GM21390 (cell line): ENCODE data around the gene CDIP1.
"Not testable (repeated sequence)": the region's sequence is repeated elsewhere in the genome, so short reads cannot be mapped to it uniquely, and the experiment has no call there.

Experiments
- ATAC-seq: cut with Tn5 transposase; IDR thresholded peaks from one replicate; pipeline ENCODE4 v1.9.1; 2021; ENCODE audit not compliant: unreplicated experiment

CDIP1 gene

DNA sequence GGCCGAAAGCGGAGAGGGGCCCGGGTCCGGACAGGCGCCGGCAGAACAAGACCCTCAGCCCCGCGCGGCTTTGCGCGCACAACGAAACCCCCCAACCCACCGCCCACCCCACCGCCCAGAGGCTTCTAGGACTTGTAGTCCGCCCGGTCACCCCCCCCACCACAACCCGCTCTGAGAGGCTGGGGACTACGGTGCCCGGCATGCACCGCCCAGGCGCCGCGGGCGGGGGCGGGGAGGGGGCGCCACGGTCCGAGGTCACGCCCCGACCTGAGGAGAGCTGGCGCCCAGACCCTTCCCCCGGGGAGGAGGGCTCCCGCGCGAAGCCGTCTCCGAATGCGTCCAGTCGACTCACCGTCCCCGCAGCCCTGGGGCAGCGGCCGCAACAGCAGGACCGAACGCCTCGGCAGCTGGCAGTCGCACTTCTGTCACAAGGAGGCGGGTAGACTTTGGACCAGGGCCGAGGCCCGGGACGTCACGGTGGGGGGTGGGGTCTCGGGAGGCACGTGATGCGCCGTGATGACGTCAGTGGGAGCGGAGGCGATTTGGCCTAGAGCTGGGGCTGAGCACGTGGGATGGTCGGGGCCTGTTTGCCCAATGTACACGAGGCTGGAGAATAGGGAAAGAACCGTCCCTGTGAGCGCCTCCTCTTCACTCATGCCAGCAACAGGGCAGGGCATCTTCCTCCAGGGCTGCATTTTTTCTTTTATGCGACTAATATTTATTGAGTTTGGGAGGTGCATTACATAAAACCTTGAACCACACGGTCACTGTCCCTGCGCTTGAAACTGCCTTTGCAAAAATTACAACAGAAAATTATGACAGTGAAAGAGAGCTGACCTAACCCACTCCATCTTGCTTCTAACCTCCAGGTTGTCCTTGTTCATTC is at the start of gene CDIP1:
TSS of gene CDIP1 (minus strand) at position 424 of the 886 bp plus-strand sequence. CDS start 24,643 bp downstream, outside the sequence.
- peak; percentile 82 for ATAC-seq

- no peak for ATAC-seq
These were observed 47.7 kb upstream of the CDIP1 start for GRCh38 chr16:4586291-4586690.

DNA sequence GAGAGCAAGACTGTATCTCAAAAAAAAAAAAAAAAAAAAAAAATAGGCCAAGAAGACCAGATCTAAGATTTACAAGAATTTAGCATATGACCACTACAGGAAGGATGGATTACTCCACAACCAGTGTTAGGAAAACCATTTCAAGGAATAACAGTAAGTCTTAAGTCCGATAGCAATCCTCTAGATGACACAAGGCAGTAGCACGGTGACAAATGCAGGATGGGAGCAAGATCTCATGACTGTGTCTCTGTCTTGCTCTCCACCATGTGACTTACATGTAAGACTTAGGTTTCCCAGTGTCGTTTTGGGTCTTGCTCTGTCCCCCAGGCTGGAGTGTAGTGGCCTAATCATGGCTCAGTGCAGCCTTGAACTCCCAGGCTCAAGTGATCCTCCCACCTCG is 45.3 kb upstream of the CDIP1 start:
- no peak for ATAC-seq

GRCh38 chr16:4580250-4580649 is 41.7 kb upstream of the CDIP1 start:
- ATAC-seq: no peak

- ATAC-seq: no peak
These were observed 40.5 kb upstream of the CDIP1 start for GRCh38 chr16:4578961-4579530.

DNA sequence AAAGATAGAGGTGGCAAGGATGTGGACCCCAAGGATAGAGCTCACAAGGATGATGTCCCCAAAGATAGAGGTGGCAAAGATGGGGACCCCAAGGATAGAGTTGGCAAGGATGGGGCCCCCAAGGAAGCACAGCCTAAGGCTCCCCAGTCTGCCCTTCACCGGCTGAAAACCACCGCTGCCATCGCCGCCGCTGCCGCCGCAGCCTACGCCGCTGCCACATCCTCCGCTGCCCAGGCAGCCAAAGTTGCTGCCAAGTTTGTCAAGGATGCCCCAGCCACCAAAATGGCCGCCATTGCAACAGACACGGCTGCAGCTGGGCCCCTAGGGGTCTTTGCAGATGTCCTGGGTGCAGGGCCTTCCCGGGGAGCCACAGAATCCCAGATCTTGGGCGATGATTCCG is 37.4 kb upstream of the CDIP1 start:
- no peak for ATAC-seq

GRCh38 chr16:4574919-4575705 is 36.5 kb upstream of the CDIP1 start:
- ATAC-seq: no peak

GRCh38 chr16:4573926-4574325 is 35.4 kb upstream of the CDIP1 start:
- not testable (repeated sequence) for ATAC-seq

DNA sequence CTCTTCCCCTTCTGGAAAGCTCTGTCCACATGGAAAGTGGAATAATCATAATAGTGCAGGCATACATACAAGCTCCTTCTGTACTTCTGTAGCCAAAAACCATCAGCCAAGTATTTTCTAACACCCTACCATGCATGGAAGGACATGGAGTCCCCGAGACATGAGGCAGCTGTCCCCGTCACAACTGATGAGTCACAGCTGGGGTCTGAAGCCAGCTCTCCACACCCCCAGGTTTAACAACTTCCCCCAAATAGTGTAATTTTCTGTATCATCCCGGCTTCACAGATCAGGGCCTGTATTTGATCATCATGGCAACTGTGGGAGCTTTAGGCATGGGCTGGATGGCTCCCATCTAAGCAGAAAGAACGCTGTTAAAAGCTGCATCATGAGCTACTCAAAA is 34.1 kb upstream of the CDIP1 start:
- no peak for ATAC-seq

- no peak for ATAC-seq
These were observed 32.2 kb upstream of the CDIP1 start for GRCh38 chr16:4570688-4571321.

DNA sequence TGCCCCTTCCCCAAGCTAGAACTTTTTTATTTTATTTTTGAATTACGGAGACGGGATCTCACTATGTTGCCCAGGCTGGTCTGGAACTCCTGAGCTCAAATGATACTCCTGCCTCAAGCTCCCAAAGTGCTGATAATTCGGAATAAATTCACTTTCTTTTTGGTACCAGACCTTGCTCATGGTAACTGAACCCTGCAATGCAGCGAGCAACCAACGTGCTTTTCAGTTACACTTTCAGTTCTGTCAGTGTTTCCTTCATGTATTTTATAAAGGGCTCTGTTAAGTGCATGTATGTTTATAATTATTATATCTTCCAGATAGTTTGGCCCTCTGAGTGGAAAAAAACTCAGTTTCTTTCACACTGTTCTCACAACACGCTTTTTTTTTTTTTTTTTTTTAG is 31.5 kb upstream of the CDIP1 start:
- ATAC-seq: no peak

DNA sequence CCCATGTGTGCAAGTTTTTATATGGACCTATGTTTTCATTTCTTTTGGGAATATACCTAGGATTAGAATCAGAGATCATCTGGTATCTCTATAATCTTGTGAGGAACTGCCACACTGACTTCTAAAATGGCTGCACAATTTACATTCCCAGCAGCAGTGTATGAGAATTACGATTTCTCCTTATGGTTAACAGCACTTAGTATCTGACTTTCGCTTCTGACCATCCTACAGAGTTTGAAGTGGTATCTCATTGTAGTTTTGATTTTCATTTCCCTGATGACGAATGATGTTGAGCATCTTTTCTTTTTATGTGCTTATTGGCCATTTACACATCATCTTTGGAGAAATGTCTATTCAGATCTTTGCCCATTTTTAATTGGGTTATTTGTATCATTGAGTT is 27.6 kb upstream of the CDIP1 start:
- ATAC-seq: no peak

DNA sequence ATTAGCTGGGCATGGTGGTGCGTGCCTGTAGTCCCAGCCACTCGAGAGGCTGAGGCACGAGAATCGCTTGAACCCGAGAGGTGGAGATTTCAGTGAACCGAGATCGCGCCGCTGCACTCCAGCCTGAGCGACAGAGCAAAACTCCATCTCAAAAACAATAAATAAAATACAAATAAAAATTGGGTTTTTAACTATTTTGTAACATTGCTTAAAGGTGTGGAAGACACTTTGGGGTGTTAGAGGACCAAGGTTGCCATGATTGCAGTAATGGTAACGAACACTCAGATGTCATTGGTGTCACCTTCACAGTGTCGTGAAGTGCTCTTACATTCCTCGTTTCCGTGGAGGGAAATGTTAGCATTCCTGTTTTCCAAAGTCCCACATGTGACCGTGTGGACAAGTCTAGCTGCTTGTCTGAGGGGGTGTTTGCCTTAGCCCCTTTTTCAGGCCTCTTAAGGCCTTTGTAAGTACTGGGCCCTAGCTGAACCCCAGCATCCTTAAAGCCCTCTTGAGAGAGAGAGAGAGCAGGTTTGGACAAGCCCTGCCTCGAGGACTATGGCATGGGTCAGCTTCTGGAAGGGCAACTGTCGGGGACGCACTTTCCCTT is 26.2 kb upstream of the CDIP1 start:
- no peak for ATAC-seq

- no peak for ATAC-seq
These were observed 23.0 kb upstream of the CDIP1 start for GRCh38 chr16:4561596-4561995.

DNA sequence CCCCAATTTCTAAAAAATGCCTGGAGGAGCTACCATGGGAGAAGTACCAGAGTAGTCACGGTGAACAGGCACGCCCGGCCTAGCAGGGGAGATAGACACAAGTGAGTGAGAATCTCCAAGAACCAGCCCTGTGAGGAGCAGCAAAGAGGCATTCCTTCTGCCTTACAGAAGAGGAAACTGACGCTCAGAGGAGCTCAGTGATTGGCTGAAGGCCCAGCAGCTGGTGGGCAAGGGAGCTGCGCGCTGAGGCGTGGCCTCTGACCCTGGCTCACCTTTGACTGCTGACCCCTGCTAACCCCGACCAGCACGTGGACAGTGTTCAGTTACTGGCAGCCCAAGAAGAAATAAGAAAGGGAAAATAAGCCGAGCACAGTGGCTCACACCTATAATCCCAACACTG is 19.4 kb upstream of the CDIP1 start:
- ATAC-seq: no peak

DNA sequence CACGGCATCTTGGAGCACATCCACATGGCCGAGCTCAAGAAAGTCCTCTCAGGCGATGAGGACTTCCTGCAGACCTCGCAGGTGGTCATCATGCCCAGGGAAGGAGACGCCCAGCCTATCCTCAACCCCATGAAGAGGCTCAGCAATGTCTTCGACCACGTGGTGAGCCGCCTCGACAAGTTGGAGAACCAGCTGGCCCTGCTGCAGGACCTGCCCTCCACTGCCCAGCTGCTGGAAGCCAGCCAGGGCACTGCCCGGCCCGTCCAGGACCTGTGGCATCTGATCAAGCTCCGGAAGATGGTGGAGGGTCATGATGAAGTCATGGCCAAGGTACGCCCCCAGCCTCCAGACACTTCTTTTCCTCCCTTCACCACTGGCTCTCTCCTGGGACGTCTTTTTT is 18.0 kb upstream of the CDIP1 start:
- ATAC-seq: no peak

GRCh38 chr16:4556112-4556511 is 17.5 kb upstream of the CDIP1 start, which contains the start of gene C16orf96:
Gene C16orf96, plus strand, starts transcription at chr16:4556340. Its CDS starts 150 bp downstream, at chr16:4556490.
- no peak for ATAC-seq

GRCh38 chr16:4552541-4552940 is 14.0 kb upstream of the CDIP1 start:
- no peak for ATAC-seq

GRCh38 chr16:4550591-4550990 is 12.0 kb upstream of the CDIP1 start:
- ATAC-seq: no peak

DNA sequence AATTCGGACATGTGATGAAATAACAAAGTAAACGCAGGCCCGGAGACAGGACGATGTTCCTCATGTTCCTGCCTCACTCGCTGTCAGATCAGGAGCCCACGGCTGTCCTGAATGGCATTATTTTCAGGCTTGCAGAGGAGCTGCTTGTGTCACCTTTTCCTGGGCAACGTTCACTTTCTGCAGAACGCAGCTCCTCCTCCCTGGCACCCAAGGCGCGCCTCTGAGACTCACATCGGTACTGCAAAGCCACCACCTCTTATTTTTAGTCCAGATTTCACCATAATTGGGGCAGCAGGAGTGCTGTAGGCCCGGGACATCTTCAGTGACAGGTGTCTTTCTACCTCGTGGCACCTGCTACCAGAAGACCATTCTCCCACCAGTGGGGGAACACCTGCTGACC is 9.6 kb upstream of the CDIP1 start:
- ATAC-seq: no peak

- ATAC-seq: no peak
These were observed 5.9 kb upstream of the CDIP1 start for GRCh38 chr16:4544473-4544872.
